Measurements from ENCODE around the gene BDH2. TPM values are rescaled to one million over a fixed set of nuclear protein-coding genes. Genes with fewer than 3 reads are reported as not detected.

The BDH2 gene
- total and polyA plus RNA-seq, 4 donors, result 44.1 to 120 (median 65.5) TPM

DNA sequence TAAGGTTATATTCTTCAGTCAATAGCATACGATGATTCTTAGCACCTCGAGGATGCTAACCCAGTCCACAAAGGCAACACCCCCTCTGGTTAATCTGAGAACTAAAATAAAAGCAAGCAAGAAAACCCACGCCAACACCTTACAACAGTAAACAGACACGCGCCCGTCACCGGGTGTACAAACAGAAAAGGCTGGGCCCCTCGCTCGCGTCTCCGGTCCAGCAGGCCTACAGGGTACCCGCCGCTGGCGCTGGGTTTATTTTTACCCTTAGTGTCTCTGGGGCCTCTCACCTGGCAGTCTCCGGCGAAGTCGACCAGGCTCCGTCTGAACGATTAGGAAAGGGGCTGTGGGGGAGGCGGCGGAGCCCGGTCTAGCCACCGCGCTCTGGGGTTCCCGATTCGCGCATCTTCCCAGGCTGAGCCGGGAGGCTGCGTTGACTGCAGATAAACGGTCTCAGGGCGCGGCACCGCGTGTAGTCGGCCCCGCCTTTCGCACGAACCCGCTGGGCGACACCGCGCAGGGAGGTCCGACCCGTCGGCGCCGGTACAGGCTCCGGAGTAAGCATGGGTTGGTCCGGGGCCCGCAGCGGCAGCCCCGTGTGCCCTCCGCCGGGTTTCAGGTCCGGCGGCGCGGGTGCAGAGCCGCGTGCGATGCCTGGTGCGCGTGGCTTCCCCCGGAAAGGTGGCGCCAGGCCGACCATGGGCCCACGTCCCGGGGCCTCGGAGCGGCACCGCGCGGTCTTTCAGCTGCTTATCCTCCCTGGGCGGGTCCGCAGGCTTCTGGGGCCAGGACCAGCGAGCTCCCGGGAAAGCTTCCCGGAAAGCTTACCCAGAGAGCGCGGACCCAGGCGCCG lies 23.5 kb downstream of the BDH2 start:
- Histone ChIP-seq H3K36me3 (ENCODE audit: control insufficient read depth in 1 of 2, insufficient read depth in 2 of 2, low read length in 1 of 2) (no peaks in the 10 kb centered on the region), H3K27ac (ENCODE audit: low read depth in 1 of 2, low read length in 2 of 2) (peak overlapping the region; percentile 1 to 38), H3K9me3 (ENCODE audit: control insufficient read depth, low read length) (no peaks in the 10 kb centered on the region), H3K27me3 (ENCODE audit: control insufficient read depth in 1 of 2, insufficient read depth in 2 of 2, low read length in 1 of 2) (no peaks in the 10 kb centered on the region), H3K4me3 (ENCODE audit: low read length in 2 of 2) (peak overlapping the region; percentile 44 to 73), H3K4me1 (ENCODE audit: control insufficient read depth in 1 of 2, insufficient read depth in 2 of 2, low read length in 2 of 2) (peaks cover 0 to 11% of the 10 kb centered on the region in 2 donors)
- 0% methylated on average over 74 to 82 of the region's 82 CpGs for WGBS, 2 donors
- ATAC-seq (ENCODE audit: low FRiP score) (peak; percentile 94), DNase-seq (peak; percentile 82 to 91)
- intact Hi-C loops (cut with DNase I), result loop anchor here (5.0 kb wide), 1 partner anchor 59 kb away; the partner anchor contains the start of gene SLC9B1 (in 2 of the 2)

- Histone ChIP-seq H3K4me1 (ENCODE audit: control insufficient read depth in 1 of 2, insufficient read depth in 2 of 2, low read length in 2 of 2) (peaks cover 0 to 11% of the 10 kb centered on the region in 2 donors), H3K4me3 (ENCODE audit: low read length in 2 of 2) (peak overlapping the region; percentile 44 to 73), H3K9me3 (ENCODE audit: control insufficient read depth, low read length) (no peaks in the 10 kb centered on the region), H3K27ac (ENCODE audit: low read depth in 1 of 2, low read length in 2 of 2) (peak overlapping the region in 1 of 2 donors; percentile 33), H3K36me3 (ENCODE audit: control insufficient read depth in 1 of 2, insufficient read depth in 2 of 2, low read length in 1 of 2) (no peaks in the 10 kb centered on the region), H3K27me3 (ENCODE audit: control insufficient read depth in 1 of 2, insufficient read depth in 2 of 2, low read length in 1 of 2) (no peaks in the 10 kb centered on the region)
- peak; percentile 17 for ATAC-seq (ENCODE audit: low FRiP score)
- whole genome bisulfite sequencing, 2 donors, result 20% methylated on average over 4 of the region's 4 CpGs
- intact Hi-C loops (cut with DNase I), result loop anchor here (5.0 kb wide), 1 partner anchor 58 kb away; the partner anchor contains the start of gene SLC9B1 (in 2 of the 2)
- DNase-seq, result no peak
Observed at GRCh38 chr4:103075435-103075893, 24.2 kb downstream of the BDH2 start.

GRCh38 chr4:103074744-103075434 lies 24.7 kb downstream of the BDH2 start:
- H3K27me3 ChIP-seq (ENCODE audit: control insufficient read depth in 1 of 2, insufficient read depth in 2 of 2, low read length in 1 of 2), result no peaks in the 10 kb centered on the region
- intact Hi-C loops (cut with DNase I), result loop anchor here (5.0 kb wide), 1 partner anchor 58 kb away; the partner anchor contains the start of gene SLC9B1 (in 2 of the 2)
- no peak for DNase-seq
- 87 to 88% methylated on average over 9 of the region's 9 CpGs for WGBS, 2 donors
- no peak for ATAC-seq (ENCODE audit: low FRiP score)
- H3K9me3 ChIP-seq (ENCODE audit: control insufficient read depth, low read length), result no peaks in the 10 kb centered on the region
- H3K27ac ChIP-seq (ENCODE audit: low read depth in 1 of 2, low read length in 2 of 2), result no peak overlapping the region
- H3K4me3 ChIP-seq (ENCODE audit: low read length in 2 of 2), result no peak overlapping the region
- H3K4me1 ChIP-seq (ENCODE audit: control insufficient read depth in 1 of 2, insufficient read depth in 2 of 2, low read length in 2 of 2), result peaks cover 0 to 11% of the 10 kb centered on the region in 2 donors
- H3K36me3 ChIP-seq (ENCODE audit: control insufficient read depth in 1 of 2, insufficient read depth in 2 of 2, low read length in 1 of 2), result no peaks in the 10 kb centered on the region

DNA sequence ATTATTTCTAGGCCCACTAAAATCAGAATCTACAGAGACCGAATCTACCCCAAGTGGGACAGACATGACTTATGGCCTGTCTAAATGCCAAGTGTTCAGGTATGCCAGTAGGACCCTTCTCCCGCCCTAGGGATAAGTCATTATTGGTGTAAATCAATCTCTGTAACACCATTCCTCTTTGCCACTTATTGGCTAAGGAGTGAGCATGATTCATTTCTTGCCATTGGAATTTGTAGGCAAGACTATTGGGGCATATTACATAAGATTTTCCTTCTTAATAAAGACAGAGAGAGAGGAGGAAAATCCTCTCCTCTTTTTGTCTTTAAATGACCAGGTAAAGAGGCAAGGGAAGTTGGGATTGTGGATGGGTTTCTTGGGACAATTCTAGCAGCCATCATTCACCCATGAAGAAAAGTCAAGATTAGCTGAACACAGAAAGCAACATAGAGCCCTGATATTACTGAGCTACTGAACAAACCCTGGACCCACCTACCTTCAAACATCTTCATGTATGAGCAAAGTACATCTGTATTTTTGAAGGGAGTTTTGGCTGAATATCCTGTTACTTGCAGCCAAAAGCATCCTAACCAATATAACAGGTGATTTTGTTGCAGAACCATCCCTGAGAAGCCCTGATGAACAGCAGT lies 25.7 kb downstream of the BDH2 start:
- Histone ChIP-seq H3K9me3 (ENCODE audit: control insufficient read depth, low read length) (no peaks in the 10 kb centered on the region), H3K27ac (ENCODE audit: low read depth in 1 of 2, low read length in 2 of 2) (no peak overlapping the region), H3K4me3 (ENCODE audit: low read length in 2 of 2) (no peak overlapping the region), H3K36me3 (ENCODE audit: control insufficient read depth in 1 of 2, insufficient read depth in 2 of 2, low read length in 1 of 2) (no peaks in the 10 kb centered on the region), H3K27me3 (ENCODE audit: control insufficient read depth in 1 of 2, insufficient read depth in 2 of 2, low read length in 1 of 2) (no peaks in the 10 kb centered on the region), H3K4me1 (ENCODE audit: control insufficient read depth in 1 of 2, insufficient read depth in 2 of 2, low read length in 2 of 2) (peaks cover 0 to 11% of the 10 kb centered on the region in 2 donors)
- intact Hi-C loops (cut with DNase I), result no loop called here
- WGBS, 2 donors, result 97 to 98% methylated on average over 2 of the region's 2 CpGs
- DNase-seq (no peak), ATAC-seq (ENCODE audit: low FRiP score) (no peak)

DNA sequence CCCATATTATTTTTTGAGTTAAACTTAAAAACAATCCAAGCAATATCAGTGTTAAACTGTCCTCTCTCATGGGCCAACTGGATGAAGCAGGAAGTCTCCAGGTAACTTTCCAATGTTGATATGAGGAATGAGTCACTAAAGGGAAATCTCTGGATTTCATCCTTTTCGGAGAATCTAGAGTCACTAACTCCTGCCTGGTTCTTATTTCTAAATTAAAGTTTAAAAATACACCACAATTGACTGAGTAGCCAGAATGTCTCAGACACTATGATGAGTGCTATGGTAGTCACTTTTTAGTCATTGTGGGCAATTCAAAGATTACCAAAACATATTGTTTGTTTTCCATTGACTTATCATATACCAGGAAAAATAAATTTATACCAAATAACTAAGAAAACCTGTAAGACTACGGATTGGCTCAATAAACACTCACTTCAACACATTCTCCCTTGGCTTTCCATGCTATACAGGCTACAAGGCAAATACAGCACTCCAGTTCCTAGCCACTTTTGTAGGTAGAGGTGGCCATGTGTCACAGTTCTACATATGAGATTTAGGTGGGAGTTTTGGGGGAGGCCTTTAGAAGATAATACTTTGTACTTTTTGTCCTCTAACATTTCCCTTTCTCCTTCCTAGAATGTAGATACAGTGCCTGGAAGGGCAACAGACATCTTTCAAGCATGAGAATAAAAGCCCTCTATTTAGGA lies 31.6 kb downstream of the BDH2 start:
- ATAC-seq (ENCODE audit: low FRiP score), result no peak
- no peak for DNase-seq
- Histone ChIP-seq H3K36me3 (ENCODE audit: control insufficient read depth in 1 of 2, insufficient read depth in 2 of 2, low read length in 1 of 2) (peaks cover 0 to 3% of the 10 kb centered on the region in 2 donors), H3K27ac (ENCODE audit: low read depth in 1 of 2, low read length in 2 of 2) (no peak overlapping the region), H3K9me3 (ENCODE audit: control insufficient read depth, low read length) (no peaks in the 10 kb centered on the region), H3K27me3 (ENCODE audit: control insufficient read depth in 1 of 2, insufficient read depth in 2 of 2, low read length in 1 of 2) (no peaks in the 10 kb centered on the region), H3K4me1 (ENCODE audit: control insufficient read depth in 1 of 2, insufficient read depth in 2 of 2, low read length in 2 of 2) (no peaks in the 10 kb centered on the region), H3K4me3 (ENCODE audit: low read length in 2 of 2) (no peak overlapping the region)
- intact Hi-C loops (cut with DNase I), result no loop called here
- WGBS, 2 donors, result 88% methylated on average over 2 of the region's 2 CpGs

- no peak overlapping the region for H3K4me3 ChIP-seq (ENCODE audit: low read length in 2 of 2)
- WGBS, 2 donors, result 96 to 97% methylated on average over 2 of the region's 2 CpGs
- intact Hi-C loops (cut with DNase I), result no loop called here
- no peaks in the 10 kb centered on the region for H3K4me1 ChIP-seq (ENCODE audit: control insufficient read depth in 1 of 2, insufficient read depth in 2 of 2, low read length in 2 of 2)
- no peak overlapping the region for H3K27ac ChIP-seq (ENCODE audit: low read depth in 1 of 2, low read length in 2 of 2)
- ATAC-seq (ENCODE audit: low FRiP score) (no peak), DNase-seq (no peak)
- H3K9me3 ChIP-seq (ENCODE audit: control insufficient read depth, low read length), result no peaks in the 10 kb centered on the region
- peaks cover 0 to 1% of the 10 kb centered on the region in 2 donors for H3K36me3 ChIP-seq (ENCODE audit: control insufficient read depth in 1 of 2, insufficient read depth in 2 of 2, low read length in 1 of 2)
- H3K27me3 ChIP-seq (ENCODE audit: control insufficient read depth in 1 of 2, insufficient read depth in 2 of 2, low read length in 1 of 2), result no peaks in the 10 kb centered on the region
Observed at GRCh38 chr4:103060453-103061148, 39.0 kb downstream of the BDH2 start.

DNA sequence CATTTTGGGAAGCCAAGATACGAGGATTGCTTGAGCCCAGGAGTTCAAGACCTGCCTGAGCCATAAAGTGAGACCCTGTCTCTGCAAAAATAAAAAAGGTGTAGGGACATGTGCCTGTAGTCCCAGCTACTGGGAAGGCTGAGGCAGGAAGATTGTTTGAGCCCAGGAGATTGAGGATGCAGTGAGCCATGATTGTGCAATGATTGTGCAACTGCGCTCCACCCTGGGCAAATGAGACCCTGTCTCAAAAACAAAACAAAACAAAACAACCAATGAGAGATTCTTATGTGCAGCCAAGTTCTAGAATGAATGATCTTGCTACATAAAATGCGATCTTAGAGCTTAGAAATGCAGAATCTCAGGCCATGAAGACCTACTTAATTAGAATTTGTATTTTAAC lies 45.6 kb downstream of the BDH2 start:
- ATAC-seq (ENCODE audit: low FRiP score), result no peak
- DNase-seq, result no peak
- no peaks in the 10 kb centered on the region for H3K9me3 ChIP-seq (ENCODE audit: control insufficient read depth, low read length)
- WGBS, 2 donors, result 96 to 97% methylated on average over 3 of the region's 3 CpGs
- intact Hi-C loops (cut with DNase I), result no loop called here
- no peaks in the 10 kb centered on the region for H3K4me1 ChIP-seq (ENCODE audit: control insufficient read depth in 1 of 2, insufficient read depth in 2 of 2, low read length in 2 of 2)
- H3K4me3 ChIP-seq (ENCODE audit: low read length in 2 of 2), result no peak overlapping the region
- H3K36me3 ChIP-seq (ENCODE audit: control insufficient read depth in 1 of 2, insufficient read depth in 2 of 2, low read length in 1 of 2), result no peaks in the 10 kb centered on the region
- H3K27me3 ChIP-seq (ENCODE audit: control insufficient read depth in 1 of 2, insufficient read depth in 2 of 2, low read length in 1 of 2), result no peaks in the 10 kb centered on the region
- H3K27ac ChIP-seq (ENCODE audit: low read depth in 1 of 2, low read length in 2 of 2), result no peak overlapping the region

Measured in aorta (tissue), 5 donors.